Activated T-cell treated with anti-CD3 and anti-CD28 coated beads for 1 hour (primary cell): ENCODE data around the gene CCHCR1.

Source experiments
- DNase-seq: peaks from one replicate; pipeline ENCODE4 v3.0.0-alpha.2; 2020; ENCODE audit warnings: low read depth

CCHCR1 gene

DNA sequence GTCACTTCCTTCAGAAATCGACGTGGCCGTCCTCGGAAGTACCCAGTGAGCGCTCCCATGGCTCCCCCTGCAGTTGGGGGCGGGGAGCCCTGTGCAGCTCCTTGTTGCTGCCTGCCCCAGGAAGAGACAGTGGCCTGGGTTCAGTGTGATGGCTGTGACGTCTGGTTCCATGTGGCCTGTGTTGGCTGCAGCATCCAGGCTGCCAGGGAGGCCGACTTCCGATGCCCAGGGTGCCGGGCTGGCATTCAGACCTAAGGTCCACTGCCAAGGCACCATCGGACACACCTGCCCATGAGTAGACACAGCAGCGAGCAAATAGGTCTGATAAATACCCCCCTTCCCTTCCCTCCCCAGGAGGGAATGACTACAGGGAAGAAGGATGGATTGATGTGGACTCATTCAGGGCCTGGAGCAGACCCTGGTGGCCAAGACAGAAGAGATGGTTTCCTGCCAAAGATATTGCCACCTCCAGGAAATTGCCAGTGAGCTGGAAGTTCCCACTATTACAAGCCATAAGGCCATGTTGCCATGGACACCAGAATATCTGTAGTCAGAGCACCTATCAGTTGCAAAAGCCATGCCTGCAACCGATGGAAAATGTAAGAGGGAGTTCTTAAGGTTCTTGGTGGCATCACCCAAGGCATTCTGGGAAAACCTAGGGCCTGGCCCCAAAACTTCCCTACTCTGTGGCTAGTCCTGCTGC is 5.0 kb upstream of the CCHCR1 start:
- no peak for DNase-seq

DNA sequence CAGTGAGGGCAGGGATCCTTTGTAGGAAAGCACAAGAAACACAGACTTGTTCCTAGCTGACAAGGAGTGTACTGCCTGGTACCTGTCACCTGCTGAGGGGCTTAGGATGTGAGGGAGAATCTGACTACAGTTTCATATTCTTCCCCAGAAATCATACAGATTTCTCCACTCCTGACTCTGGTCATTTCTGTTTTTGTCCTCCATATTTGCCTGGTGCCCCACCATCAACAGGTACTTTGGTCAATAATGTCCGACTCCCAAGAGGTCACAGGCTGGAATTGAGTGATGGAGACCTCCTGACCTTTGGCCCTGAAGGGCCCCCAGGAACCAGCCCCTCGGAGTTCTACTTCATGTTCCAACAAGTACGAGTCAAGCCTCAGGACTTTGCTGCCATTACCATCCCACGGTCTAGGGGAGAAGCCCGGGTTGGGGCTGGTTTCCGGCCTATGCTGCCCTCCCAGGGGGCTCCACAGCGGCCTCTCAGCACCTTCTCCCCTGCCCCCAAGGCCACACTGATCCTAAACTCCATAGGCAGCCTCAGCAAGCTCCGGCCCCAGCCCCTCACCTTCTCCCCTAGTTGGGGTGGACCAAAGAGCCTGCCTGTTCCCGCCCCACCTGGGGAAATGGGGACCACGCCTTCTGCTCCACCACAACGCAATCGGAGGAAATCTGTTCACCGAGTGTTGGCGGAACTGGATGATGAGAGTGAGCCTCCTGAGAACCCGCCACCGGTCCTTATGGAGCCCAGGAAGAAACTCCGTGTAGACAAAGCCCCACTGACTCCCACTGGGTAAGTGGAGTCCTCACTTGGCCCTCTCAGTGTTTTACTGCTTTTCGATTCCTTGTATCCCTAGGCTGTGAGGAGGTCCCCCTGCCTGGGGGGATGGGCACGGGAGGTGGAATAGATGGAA is 3.9 kb upstream of the CCHCR1 start:
- DNase-seq, result no peak

DNA sequence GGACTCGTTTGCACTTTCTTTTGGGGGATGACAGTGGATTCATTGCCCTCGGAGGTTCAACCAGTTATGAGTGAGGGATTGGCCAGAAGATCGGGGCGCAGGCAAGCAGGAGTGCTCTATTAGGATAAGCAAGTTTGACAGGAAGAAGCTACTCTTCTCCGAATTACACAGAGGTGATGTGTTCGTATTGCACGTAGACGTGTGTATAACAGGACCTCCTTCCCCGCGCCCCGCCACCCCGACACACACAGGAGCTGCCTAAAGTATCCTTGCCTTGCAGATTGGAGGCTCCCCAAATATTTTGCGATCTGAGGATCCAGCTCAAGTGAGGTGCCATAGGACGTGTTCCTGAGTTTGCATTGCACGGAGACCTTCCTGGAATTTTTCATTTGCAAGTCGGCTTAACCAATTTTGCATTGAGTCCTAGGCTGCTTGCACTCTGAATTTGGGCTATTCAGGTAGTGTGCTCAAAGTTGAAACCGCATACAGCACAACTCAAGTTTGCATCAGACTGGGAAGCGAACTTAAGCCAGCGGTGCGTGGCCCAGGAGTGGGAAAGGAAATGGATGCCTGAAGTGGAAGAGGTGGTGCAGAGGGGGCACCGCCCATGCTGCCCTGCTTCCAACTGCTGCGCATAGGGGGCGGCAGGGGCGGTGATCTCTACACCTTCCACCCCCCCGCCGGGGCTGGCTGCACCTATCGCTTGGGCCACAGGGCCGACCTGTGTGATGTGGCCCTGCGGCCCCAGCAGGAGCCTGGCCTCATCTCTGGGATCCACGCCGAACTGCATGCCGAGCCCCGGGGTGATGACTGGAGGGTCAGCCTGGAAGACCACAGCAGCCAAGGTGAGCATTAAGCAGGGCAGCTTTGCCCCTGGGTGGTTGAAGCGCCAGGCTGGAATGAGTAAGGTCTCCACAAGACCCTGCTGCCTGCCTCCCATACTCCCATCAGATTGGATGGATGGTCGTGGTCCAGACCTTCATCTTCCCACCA is 1.6 kb upstream of the CCHCR1 start:
- no peak for DNase-seq

GRCh38 chr6:31158140-31158862 is 699 bp upstream of the CCHCR1 start, which contains the start of gene TCF19:
Gene TCF19, plus strand, starts transcription at chr6:31158589. Its CDS starts 881 bp downstream, at chr6:31159470.
- peak; percentile 99 for DNase-seq

DNA sequence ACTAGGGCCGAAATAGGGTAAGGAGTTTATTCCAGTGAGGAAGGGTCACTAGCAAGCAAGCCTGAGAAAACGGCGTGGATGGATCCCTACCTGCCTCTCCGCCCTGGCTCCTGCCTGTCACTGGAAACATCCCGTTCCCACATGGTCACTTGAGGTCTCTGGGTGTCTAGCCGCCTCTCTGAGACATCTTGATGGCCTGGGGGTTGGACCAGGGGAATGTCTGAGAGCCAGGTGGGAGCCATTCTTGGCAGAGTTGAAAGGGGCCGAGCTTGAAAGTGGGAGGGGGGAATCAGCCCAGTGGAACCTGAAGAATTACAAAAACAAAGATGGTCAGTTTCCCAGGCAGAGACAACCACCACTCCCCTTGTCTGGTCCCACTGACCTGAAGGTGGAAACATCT is 961 bp downstream of the CCHCR1 start:
- no peak for DNase-seq

DNA sequence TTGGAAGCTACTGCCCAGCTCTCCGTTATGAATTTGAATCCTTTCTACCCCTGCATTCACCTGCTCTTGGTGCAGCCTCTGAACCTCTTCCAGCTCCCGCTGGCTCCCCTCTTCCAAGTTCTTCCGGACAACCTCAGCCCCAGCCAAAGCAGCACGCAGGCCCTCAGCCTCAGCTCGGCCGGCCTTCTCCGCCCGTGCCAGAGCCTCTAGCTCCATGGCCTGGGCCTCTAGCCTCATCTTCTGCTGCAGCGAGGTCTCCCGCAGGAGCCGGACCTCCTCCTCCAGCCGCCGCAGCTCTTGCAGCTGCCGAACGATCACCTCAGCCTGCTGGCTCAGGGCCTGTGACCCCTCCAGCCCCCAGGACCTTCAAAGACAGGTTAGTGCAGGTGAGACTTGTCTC is 3.2 kb downstream of the CCHCR1 start:
- DNase-seq, result no peak

DNA sequence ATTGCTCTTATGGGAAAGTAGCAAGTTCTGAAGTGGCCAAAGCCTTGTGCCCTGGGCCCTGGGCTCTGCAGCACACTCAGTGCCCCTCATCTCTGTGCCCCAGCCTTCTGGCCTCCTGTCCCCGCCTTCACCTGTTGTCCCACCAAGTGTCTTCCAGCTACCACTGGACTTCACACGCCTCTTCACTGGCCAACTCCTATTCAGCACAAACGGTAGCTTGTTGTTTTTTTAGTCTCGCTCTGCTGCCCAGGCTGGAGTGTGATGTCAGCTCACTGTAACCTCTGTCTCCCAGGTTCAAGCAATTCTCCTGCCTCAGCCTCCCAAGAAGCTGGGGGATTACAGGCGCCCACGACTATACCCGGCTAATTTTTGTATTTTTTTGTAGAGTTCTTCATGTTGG is 4.8 kb downstream of the CCHCR1 start:
- no peak for DNase-seq

GRCh38 chr6:31149827-31150447 is 7.7 kb downstream of the CCHCR1 start:
- no peak for DNase-seq

DNA sequence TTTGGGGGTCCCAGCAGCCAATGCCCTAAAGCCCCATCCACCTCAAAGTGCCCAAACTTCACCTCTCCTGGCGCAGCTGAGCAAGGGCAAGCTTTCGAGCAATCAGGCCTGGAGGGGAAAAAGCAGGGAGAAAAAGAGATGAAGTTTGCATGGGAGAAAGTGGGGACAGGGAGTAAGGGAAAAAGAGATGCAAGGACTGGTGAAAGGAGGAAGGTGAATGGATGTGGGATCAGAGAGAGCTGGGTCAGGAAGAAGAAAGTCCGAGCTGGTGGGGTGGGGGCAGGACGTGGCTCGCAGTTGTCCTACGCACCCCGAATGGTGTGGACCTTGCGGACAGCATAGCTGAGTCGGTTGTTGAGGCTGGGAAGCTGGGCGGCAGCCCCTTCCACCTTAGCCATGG is 12.2 kb downstream of the CCHCR1 start:
- no peak for DNase-seq

- no peak for DNase-seq
Observed at GRCh38 chr6:31144970-31145340, 12.6 kb downstream of the CCHCR1 start.

GRCh38 chr6:31144296-31144969 is 13.2 kb downstream of the CCHCR1 start:
- DNase-seq, result no peak

- DNase-seq, result no peak
Observed at GRCh38 chr6:31143148-31143547, 14.5 kb downstream of the CCHCR1 start.

- DNase-seq, result no peak
Observed at GRCh38 chr6:31142361-31142761, 15.2 kb downstream of the CCHCR1 start.

- no peak for DNase-seq
Observed at GRCh38 chr6:31140643-31141042, 17.0 kb downstream of the CCHCR1 start.

GRCh38 chr6:31139599-31139998 is 18.0 kb downstream of the CCHCR1 start:
- DNase-seq, result no peak

- DNase-seq, result no peak
Observed at GRCh38 chr6:31138982-31139381, 18.6 kb downstream of the CCHCR1 start, which contains the start of gene PSORS1C2. Gene PSORS1C2, minus strand, starts transcription at chr6:31139066. Its CDS starts 40 bp downstream, at chr6:31139026.

GRCh38 chr6:31135710-31136109 is 21.9 kb downstream of the CCHCR1 start:
- no peak for DNase-seq

- no peak for DNase-seq
Observed at GRCh38 chr6:31132806-31133205, 24.8 kb downstream of the CCHCR1 start.

- DNase-seq, result no peak
Observed at GRCh38 chr6:31131595-31131994, 26.0 kb downstream of the CCHCR1 start.

- no peak for DNase-seq
Observed at GRCh38 chr6:31130751-31131150, 26.9 kb downstream of the CCHCR1 start.
